IPS-18a (cell line): ENCODE results near the gene LYPD8.

Source experiments
- H3K27ac ChIP-seq: one replicate; pipeline ENCODE4 v1.5.1; 2013; ENCODE audit warnings: low read length
- H3K27me3 ChIP-seq: one replicate; pipeline ENCODE4 v1.6.1; 2013; ENCODE audit warnings: mild to moderate bottlenecking, low read length; ENCODE audit not compliant: control insufficient read depth, insufficient read depth
- H3K36me3 ChIP-seq: one replicate; pipeline ENCODE4 v1.6.1; 2013; ENCODE audit warnings: low read depth, low read length; ENCODE audit not compliant: control insufficient read depth
- H3K4me1 ChIP-seq: one replicate; pipeline ENCODE4 v1.6.1; 2013; ENCODE audit warnings: low read depth, low read length; ENCODE audit not compliant: control insufficient read depth
- H3K4me3 ChIP-seq: one replicate; pipeline ENCODE4 v1.5.1; 2013; ENCODE audit warnings: low read length
- H3K9ac ChIP-seq: one replicate; pipeline ENCODE4 v1.6.1; 2013; ENCODE audit warnings: mild to moderate bottlenecking, low read length, moderate library complexity
- H3K9me3 ChIP-seq: one replicate; pipeline ENCODE4 v1.6.1; 2013; ENCODE audit warnings: low read depth, low read length; ENCODE audit not compliant: control insufficient read depth

Gene LYPD8

DNA sequence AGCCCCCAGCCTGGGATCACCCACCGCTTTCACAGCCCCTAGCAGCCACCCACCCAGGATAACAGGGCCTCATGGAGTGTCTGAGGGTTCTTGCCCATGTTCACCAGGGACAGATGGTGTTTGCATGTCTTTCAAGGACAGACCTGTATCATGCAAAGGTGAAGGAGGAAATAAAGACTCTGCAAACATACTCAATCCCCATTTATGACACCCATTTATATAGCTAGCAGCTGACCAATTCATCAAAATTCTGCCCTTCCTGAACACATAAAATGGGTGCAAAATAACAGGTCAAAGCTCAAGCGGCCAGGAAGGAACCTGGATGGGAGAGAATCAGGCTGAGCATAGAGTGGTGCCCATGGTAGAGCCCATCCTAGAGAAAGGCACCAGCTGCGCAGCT, 32.8 kb upstream of the LYPD8 start:
- no peaks in the 10 kb centered on the region for H3K36me3 ChIP-seq
- no peaks in the 10 kb centered on the region for H3K4me1 ChIP-seq
- H3K9me3 ChIP-seq = peaks cover 46% of the 10 kb centered on the region
- H3K27ac ChIP-seq = no peak overlapping the region
- no peak overlapping the region for H3K4me3 ChIP-seq
- no peaks in the 10 kb centered on the region for H3K27me3 ChIP-seq
- no peak overlapping the region for H3K9ac ChIP-seq

- Histone ChIP-seq H3K9me3 (peaks cover 41% of the 10 kb centered on the region), H3K4me3 (no peak overlapping the region), H3K27ac (no peak overlapping the region), H3K9ac (no peak overlapping the region), H3K27me3 (no peaks in the 10 kb centered on the region), H3K36me3 (no peaks in the 10 kb centered on the region), H3K4me1 (no peaks in the 10 kb centered on the region)
Measured at GRCh38 chr1:248787430-248787829, 31.9 kb upstream of the LYPD8 start.

GRCh38 chr1:248786156-248786555, 30.6 kb upstream of the LYPD8 start:
- Histone ChIP-seq H3K4me1 (no peaks in the 10 kb centered on the region), H3K27ac (no peak overlapping the region), H3K4me3 (no peak overlapping the region), H3K9ac (no peak overlapping the region), H3K27me3 (no peaks in the 10 kb centered on the region), H3K9me3 (peaks cover 31% of the 10 kb centered on the region), H3K36me3 (no peaks in the 10 kb centered on the region)

DNA sequence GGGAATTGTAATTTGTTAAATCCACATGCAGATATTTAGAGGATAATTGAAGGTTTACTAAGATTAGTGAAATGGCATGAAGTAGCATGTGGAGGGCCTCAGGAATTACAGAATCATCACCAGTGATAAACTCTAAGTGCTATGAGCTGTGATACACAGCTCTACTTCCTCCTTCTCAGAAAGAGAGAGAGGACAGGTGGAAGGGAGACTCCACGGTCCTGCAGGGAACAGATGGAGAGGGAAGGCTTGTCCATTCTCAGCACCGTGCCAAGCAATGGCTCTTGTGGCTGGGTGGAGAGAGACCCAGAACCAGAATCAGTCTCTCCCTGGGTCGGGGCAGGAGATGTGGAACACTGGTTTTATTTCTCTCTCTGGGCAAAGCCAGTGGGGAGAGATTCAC, 27.8 kb upstream of the LYPD8 start:
- peaks cover 38% of the 10 kb centered on the region for H3K9me3 ChIP-seq
- no peaks in the 10 kb centered on the region for H3K4me1 ChIP-seq
- H3K4me3 ChIP-seq = no peak overlapping the region
- no peak overlapping the region for H3K27ac ChIP-seq
- no peaks in the 10 kb centered on the region for H3K36me3 ChIP-seq
- H3K9ac ChIP-seq = no peak overlapping the region
- H3K27me3 ChIP-seq = no peaks in the 10 kb centered on the region

DNA sequence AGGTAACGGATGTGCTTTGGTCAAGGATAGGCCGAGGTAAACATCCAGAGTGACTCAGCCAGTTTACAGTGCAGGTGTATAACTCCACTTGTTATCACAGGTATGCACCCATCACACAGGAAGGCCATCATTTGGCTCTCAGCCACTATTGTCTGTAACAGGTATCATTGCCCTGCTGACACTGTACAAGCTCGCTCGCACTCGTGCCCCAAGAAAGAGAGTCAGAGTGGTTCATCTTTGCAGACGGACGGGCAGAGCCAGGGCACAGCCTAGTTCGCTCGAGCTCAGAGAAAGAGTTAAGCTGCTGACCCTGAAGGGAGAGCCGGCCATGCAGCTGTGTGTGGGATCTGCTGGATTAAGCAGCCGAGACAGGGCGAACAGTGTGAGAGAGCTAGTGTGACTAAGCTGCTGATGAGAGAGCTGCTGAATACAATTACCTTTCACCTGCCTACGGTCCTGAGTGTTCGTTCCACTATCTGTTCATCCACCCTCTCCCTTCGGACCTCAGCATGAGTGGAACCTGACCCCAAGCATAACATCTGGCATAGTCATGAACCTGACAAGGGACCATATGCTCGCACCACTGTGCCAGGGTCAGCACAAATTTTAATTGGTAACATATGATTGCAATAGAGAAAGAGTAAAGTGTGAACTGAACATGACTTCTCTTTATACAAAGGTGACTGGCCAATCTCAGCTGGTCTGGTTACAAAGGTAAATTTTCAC, 27.0 kb upstream of the LYPD8 start:
- H3K9me3 ChIP-seq = peaks cover 38% of the 10 kb centered on the region
- H3K4me3 ChIP-seq = no peak overlapping the region
- H3K27me3 ChIP-seq = no peaks in the 10 kb centered on the region
- H3K36me3 ChIP-seq = no peaks in the 10 kb centered on the region
- H3K4me1 ChIP-seq = no peaks in the 10 kb centered on the region
- H3K27ac ChIP-seq = no peak overlapping the region
- H3K9ac ChIP-seq = no peak overlapping the region

- Histone ChIP-seq H3K4me3 (no peak overlapping the region), H3K4me1 (no peaks in the 10 kb centered on the region), H3K27me3 (no peaks in the 10 kb centered on the region), H3K9me3 (peaks cover 44% of the 10 kb centered on the region), H3K36me3 (no peaks in the 10 kb centered on the region), H3K27ac (no peak overlapping the region), H3K9ac (no peak overlapping the region)
Measured at GRCh38 chr1:248779350-248779749, 23.8 kb upstream of the LYPD8 start.

GRCh38 chr1:248778906-248779305, 23.3 kb upstream of the LYPD8 start:
- no peaks in the 10 kb centered on the region for H3K36me3 ChIP-seq
- no peak overlapping the region for H3K27ac ChIP-seq
- no peaks in the 10 kb centered on the region for H3K4me1 ChIP-seq
- peaks cover 45% of the 10 kb centered on the region for H3K9me3 ChIP-seq
- no peak overlapping the region for H3K9ac ChIP-seq
- H3K4me3 ChIP-seq = no peak overlapping the region
- H3K27me3 ChIP-seq = no peaks in the 10 kb centered on the region

- no peak overlapping the region for H3K9ac ChIP-seq
- no peaks in the 10 kb centered on the region for H3K36me3 ChIP-seq
- H3K9me3 ChIP-seq = peaks cover 47% of the 10 kb centered on the region
- H3K4me3 ChIP-seq = no peak overlapping the region
- H3K27me3 ChIP-seq = no peaks in the 10 kb centered on the region
- no peak overlapping the region for H3K27ac ChIP-seq
- H3K4me1 ChIP-seq = no peaks in the 10 kb centered on the region
Measured at GRCh38 chr1:248776991-248777390, 21.4 kb upstream of the LYPD8 start.

GRCh38 chr1:248775441-248775840, 19.9 kb upstream of the LYPD8 start:
- no peaks in the 10 kb centered on the region for H3K27me3 ChIP-seq
- H3K9me3 ChIP-seq = peaks cover 53% of the 10 kb centered on the region
- H3K4me1 ChIP-seq = no peaks in the 10 kb centered on the region

DNA sequence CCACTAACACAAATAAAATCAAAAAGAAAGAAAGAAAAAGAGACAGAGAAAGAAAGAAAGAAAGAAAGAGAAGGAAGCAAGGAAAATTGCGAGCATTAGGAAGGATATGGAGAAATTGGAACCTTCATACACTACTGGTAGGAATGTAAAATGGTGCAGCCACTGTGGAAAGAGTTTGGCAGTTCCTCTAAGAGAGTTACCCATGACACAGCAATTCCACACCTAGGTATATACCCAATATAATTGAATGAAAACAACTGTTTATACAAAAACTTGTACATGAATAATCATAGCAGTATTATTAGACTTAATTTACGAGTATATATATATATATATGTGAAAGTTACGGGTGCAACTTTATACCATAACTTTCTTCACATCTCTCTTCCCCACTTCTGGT, 4.1 kb upstream of the LYPD8 start:
- no peaks in the 10 kb centered on the region for H3K4me1 ChIP-seq
- no peaks in the 10 kb centered on the region for H3K36me3 ChIP-seq
- H3K9ac ChIP-seq = no peak overlapping the region
- H3K4me3 ChIP-seq = no peak overlapping the region
- H3K9me3 ChIP-seq = peaks cover 54% of the 10 kb centered on the region
- no peaks in the 10 kb centered on the region for H3K27me3 ChIP-seq
- no peak overlapping the region for H3K27ac ChIP-seq

More at GRCh38 chr1:248775441-248775840, 19.9 kb upstream of the LYPD8 start:
- no peak overlapping the region for H3K4me3 ChIP-seq
- H3K9ac ChIP-seq = no peak overlapping the region
- H3K27ac ChIP-seq = no peak overlapping the region
- H3K36me3 ChIP-seq = no peaks in the 10 kb centered on the region

- H3K4me3 ChIP-seq = no peak overlapping the region
- no peaks in the 10 kb centered on the region for H3K27me3 ChIP-seq
- H3K4me1 ChIP-seq = no peaks in the 10 kb centered on the region
- H3K27ac ChIP-seq = no peak overlapping the region
- no peaks in the 10 kb centered on the region for H3K36me3 ChIP-seq
- H3K9ac ChIP-seq = no peak overlapping the region
- peaks cover 62% of the 10 kb centered on the region for H3K9me3 ChIP-seq
Measured at GRCh38 chr1:248758352-248758751, 2.8 kb upstream of the LYPD8 start.

- Histone ChIP-seq H3K4me3 (no peak overlapping the region), H3K9me3 (peaks cover 67% of the 10 kb centered on the region), H3K4me1 (no peaks in the 10 kb centered on the region), H3K9ac (no peak overlapping the region), H3K27ac (no peak overlapping the region), H3K27me3 (no peaks in the 10 kb centered on the region), H3K36me3 (no peaks in the 10 kb centered on the region)
Measured at GRCh38 chr1:248757784-248758195, 2.2 kb upstream of the LYPD8 start.
